HG02763 (cell line): ENCODE data around the gene USP40.

Source experiments
- ATAC-seq: cut with Tn5 transposase; IDR thresholded peaks from one replicate; pipeline ENCODE4 v1.9.1; 2021; ENCODE audit warnings: mild to moderate bottlenecking, moderate library complexity; ENCODE audit not compliant: unreplicated experiment

The USP40 gene

DNA sequence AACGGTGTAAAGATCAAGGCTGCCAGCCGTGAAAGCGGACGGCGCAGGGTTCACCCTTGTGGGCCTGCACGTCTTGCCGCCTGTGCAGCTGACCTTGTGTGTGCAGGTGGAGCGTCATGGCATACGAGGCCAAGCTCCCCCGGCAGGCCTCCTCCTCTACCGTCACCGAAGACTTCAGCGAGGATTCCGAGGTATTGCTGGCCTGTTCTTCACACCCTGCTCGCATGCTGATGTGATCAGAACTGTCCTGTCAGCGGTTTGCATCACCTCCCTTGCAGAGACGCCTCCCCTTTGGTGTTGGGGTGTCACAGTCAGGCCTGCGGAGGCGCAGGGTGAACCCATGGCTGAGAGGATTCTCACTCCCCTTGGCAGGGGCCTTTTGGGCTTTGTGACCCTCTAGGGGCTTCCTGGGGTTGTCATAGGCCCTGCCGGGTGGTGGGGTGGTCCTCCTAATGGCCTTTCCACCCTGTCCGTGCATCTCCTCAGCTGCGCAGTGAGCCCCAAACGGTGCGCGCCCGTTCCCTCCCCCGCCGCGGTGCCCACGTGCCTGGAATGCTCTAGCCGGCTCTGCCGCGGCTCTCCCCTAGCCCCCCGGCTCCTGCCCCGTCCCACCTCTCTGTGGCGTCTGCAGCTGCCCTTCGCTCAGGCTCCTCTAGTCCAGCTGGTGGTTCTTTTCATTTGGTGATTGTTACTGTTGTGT, 119.8 kb downstream of the USP40 start:
- ATAC-seq, result no peak

DNA sequence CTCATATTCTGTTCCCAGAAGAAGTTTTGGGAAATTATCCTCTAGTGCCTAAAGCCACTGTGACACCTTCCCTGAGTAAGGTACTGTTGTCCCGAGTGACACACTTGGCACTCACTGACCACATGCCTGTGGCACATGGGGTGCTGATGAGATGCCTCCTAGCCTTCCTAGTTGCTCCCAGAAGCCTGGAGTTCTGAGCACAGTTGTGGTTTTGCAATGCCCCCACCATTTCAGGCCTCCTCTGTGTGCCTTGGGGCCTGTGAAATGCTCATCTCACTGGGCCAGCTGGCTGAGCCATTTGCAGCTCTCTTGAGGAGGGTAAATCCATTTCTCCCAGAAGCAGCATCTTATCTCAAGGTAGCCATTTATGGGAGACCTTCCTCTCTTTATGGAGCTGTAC, 120.5 kb downstream of the USP40 start:
- ATAC-seq, result no peak

DNA sequence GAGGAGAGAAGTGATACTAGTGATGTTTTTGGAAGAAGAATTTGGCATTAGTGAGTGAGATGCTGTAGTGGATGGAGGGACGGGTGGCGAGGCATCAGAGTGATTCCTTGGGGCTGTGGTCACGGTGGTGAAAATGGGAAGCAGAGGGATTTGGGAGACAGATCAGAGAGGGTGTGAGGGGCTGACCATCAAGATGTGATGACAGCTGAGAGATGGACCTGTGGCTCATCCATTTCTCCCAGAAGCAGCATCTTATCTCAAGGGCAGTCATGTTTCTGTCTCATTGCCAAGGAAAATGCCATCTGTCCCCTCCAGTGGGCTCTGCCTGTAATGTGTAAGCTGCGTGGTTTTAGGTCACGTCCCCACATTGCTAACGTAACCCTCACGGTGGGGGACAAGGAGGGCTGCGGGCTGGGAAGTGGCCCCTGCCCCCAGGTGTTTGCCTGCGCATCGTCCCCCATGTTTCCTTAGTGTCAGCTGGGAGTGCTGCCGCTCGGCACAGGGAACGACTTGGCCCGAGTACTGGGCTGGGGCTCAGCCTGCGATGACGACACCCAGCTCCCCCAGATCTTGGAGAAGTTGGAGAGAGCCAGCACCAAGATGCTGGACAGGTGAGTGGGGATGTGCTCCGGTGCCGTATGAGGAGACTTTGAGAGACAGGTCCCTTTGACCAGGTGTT, 121.3 kb downstream of the USP40 start:
- no peak for ATAC-seq

DNA sequence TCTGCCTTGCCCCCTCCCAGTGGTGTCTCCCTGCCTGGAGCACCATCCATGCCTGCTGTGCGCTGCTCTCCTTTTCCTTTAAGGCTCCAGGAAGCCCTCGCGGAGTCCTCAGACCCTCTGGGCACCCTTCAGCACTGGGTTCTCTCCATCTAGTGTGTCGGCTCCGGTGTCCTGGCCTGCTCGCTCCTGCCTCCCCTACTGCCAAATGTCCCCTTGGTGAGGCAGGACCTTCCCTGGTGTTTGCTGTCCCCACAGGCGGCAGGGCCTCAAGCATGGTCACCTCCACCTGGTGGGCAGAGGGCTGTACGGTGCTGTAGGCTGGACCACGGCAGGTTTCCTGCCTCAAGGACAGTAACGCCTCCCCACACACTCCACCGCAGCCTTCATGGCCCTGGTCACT, 122.1 kb downstream of the USP40 start:
- ATAC-seq, result no peak

DNA sequence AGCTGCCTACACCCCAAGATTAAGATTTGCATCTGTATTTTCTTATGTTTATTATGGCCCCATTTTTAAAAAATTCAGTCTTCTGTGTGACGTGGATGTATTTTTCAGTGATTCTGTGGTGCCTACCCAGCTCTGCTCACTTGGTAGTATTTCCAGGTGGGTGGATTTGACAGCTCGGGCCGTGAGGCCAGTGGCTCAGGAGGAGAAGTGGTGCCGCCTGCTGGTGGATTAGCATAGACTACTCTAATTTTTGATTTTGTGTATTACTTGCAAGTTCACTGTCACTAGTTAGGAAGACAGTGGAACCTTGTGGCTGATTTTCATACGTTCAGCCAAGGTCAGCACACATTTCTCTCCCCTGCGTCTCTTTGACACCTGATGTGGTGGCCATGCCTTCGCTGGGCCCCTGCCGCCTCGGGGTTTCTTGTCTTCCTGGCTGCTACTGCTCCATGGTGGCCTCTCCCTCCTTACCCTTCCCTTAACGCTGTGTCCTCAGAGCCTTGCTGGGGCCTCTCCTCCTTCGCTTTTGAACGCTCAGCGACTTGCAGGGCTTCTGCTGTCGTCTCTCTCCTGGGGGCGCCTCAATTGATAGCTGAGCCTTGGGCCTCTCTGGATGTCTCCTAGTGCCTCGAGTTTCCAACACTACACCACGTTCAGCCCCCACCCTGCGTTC, 122.9 kb downstream of the USP40 start:
- ATAC-seq, result no peak

DNA sequence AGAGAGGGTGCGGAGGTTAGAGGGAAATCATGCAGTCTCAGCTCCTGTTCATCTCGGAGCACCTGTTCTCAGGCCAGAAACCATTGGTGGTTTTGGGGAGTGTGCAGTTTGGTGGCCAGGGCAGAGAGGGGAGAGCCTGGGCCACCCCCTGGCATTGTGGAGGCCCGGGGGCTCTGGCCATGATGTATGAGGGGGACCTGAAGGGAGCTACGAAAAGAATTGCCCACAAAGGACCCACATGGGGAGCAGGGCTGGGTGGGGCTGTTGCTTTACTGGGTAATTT, 124.6 kb downstream of the USP40 start:
- ATAC-seq, result no peak

DNA sequence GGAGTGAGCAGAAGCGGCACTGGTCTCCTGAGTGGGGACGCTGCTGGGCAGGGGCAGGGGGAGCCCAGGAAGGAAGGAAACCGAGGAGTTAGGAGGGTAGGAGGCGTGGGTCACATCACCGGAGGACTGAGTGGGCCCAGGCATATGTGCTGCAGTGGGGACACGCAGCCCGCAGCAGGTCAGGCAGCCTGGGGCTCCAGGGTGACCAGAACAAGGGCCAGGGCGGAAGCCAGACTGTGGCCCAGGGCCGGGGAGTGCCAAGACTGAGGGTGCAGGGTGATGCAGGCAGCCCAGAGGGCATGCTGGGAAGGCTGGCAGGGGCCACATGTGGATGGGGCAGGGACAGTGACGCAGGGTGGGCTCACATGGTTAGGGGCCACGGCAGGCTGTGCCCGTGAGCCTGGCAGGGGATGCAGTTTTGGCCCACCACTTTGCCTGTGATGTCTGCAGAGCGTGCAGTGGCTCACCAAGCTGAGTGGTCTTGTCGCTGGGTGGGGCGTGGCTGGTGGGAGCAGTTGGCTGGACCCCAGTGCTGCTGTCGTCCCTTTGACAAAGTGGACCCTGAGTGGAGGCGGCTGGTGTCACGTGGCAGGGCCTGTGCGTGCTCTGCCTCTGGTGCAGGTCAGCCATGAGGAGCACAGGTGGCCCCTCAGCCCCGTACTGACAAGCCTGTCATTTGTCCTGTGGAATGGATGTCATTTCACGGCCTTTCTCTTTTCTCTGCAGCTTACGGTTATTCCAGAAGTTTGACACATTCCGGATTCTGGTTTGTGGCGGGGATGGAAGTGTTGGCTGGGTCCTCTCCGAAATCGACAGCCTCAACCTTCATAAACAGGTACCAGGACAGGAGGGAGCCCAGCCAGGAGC, 125.2 kb downstream of the USP40 start:
- ATAC-seq, result no peak

DNA sequence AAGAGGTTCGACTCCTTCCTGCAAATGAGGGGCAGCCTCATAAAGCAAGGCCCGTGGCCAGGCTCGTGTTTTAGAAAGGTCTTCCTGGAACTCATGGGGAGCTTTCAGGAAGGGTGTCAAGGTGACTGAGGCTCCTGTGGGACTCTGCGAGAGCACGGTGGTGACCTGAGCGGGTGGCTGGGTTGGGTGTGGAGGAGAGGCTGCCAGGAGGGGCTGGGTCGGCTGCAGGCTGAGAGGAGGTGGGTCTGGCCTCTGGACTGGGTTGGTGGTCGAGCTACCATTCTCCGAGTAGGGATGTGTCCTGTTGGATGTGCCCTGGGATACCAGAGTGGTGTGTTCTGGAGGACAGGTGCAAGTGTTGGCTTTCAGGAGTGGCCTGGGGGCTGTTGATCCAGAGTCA, 125.9 kb downstream of the USP40 start:
- no peak for ATAC-seq

DNA sequence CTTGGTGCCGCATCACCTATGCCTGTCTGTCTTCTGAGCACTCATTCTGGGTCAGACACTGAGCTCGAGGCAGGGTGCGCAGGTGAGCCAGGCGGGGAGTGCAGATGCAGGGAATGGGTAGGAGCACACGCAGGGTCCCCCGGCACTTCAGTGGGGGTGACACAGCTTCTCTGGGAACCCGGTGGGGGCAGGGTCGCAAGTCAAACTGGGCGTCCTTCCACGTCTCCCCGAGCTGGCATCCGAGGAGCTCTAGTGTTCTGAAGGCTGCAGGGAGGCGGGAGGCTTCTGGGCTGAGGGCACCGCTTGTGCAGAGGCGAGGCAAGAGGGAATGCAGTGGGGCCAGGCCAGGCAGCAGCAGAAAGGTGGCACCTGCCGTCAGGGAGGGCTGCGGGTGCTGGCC, 126.3 kb downstream of the USP40 start:
- no peak for ATAC-seq

DNA sequence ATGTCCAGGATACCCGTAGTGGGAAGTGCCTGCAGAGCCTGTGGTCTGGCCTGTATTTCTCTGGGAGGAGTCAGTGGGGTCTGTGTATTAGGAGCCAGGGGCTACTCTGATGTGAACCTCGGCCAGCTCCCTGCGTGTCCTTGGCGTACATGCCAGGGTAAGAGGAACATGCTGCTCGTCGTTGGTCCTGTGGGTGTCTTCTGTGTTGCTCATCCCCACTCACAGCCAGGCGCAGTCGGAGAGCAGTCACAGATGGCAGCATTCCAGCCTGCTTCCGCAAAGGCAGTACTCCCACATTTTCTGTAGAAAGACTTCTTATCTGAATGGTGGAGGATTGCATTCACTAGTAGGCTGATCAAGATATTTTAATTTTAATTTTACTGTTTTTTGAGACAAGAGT, 127.4 kb downstream of the USP40 start:
- no peak for ATAC-seq

DNA sequence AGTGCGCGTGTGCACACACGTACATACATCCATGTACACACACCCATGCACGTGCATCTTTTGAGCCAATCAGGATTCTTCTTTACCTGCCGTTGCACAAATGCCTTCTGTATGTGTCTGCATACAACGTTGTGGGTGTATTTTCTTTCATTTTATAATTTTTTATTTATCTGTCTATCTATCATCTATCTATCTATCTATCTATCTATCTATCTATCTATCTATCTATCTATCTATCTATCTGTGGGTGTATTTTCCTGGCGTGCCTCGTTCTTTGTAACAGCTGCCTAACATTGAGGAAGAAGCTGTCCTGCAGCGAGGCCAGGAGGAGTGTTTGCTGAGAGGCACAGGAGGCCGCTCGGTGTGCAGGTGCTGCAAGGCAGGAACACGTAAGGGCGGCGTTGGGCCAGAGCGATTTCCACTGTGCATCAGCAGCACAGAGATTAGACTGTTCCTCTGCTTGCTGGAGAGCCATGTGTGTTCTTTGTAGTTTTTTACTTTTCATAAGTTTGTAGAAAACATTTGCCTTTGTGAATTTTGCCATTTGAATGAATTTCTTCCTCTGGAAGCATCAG, 127.9 kb downstream of the USP40 start:
- ATAC-seq, result no peak

DNA sequence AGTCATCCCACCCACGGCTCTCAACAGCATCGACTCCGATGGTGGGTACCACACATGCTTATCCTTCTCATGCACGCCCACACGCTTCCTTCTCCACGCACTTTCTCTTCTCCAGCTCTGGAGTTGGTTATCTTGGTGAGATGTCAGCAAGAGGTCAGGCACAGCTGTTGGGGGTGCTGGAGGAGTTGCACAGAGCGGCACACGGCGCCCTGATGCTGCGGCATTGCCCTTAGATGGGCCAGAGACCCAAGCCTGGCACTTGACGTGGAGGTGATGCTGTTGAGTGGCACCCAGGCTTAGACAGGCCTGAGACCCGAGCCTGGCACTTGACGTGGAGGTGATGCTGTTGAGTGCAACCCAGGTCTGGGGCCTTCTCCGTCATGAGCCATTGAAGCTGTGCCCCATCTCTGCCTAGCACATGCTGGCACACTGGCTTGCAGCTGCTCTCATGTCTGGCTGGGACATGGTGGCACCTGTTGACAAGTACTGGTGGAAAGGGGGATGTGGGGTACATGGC, 129.1 kb downstream of the USP40 start:
- ATAC-seq, result no peak

DNA sequence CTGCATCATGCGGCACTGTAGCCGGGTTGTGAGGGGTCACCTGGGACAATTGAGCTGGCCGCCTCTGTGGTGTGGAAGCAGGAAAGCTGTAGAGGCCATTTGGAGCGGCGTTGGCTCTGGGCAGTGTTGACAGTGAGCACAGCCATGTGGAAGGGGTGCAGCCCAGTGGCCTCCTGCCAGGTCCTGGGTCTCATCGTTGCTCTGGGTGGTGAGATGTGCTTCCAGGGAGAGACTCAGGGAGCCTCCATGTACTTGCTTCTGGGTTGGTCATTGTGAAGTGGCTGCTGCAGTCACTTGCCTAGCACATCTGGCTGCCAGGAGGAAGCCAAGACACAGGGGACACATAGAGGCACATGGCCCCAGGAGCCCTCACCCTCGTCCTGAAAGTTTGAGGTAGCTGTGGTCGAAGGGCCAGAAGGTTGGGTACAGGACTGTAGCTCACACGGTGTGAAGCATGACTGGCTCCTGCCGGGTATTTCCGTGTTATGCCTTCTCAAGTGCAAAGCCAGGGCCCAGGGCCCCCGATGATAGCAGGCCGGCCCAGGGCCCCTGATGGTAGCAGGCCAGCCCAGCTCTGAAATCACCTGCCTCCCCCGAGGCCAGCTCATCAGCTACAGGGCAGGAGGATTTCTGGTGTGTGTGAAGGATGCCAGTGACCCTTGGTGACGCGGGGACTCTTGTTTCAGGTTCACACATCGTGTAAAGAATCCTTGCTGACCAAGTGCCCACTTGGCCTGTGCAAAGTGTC, 129.7 kb downstream of the USP40 start:
- ATAC-seq, result no peak

DNA sequence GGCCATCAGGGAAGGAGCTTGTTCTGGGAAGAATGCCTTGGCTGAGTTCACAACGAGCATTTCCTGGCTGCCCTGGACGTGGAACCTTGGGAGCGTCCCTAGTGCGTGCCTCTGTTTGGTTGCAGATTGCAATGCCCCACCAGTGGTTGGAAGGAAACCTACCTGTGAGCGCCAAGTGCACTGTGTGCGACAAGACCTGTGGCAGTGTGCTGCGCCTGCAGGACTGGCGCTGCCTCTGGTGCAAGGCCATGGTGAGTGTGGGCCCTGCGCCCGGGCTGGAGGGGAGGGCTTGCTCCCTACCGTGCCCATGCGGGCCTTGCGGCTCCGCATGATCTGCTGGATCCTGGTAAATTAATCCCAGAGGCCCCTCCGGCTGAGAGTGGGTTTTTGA, 130.4 kb downstream of the USP40 start:
- ATAC-seq, result no peak

DNA sequence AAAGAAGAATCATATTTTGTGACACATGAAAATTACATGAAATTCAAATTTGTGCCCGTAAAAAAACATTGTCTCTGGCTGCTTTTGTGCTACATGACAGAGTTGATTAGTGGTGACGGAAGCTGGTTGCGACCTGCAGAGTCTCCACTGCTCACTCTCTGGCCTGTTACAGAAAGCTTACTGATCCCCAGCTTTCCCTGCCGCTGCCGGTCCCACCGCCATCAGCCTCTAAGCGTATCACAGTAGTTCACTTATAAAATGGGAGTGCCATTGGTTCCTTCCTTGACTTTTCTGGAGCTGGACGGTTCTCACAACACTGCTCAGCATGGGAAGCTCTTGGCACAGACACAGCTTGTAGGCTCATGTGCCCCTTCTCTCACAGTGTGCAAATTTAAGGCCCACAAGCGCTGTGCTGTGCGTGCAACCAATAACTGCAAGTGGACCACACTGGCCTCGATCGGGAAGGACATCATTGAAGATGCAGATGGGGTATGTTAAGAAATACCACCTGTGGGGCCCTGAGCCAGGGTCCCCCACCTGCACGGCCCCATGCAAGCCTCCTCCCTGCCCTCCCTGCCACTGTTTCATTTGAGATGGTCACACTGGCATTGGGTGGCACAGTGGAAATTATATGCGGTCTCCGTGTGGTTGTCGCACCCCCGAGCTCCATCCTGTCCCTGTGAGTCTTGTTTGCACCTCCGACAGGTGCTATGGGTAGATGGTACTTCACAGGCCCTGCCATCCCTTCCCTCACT, 131.0 kb downstream of the USP40 start:
- ATAC-seq, result no peak

DNA sequence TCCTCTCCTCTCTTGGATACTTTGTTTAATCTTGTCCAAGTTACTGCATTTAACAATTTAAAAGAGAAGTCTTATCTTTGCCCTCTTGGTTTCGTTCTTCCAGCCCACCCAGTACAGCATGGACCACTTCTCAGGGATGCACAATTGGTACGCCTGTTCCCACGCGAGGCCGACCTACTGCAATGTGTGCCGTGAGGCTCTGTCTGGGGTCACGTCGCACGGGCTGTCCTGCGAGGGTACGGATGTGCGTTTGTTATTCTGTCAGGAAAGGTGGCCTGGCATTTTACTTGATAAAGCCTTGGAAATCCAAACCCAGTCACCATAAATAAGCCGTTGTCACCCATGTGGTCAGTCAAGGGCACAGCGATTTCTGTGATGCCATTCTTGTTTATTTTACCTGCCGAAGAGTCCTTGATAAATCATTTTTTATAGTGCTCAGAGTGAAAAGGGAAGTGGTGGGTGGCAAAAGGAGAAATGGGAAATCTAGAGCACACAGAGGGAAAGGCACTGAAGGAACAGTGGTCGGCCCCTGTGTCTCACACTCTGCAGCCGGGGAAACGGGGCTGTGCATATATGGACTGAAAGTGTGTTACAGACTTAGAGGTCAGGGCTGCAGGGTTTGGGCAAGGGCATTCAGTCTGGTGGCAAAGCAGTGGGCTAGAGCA, 131.8 kb downstream of the USP40 start:
- no peak for ATAC-seq

DNA sequence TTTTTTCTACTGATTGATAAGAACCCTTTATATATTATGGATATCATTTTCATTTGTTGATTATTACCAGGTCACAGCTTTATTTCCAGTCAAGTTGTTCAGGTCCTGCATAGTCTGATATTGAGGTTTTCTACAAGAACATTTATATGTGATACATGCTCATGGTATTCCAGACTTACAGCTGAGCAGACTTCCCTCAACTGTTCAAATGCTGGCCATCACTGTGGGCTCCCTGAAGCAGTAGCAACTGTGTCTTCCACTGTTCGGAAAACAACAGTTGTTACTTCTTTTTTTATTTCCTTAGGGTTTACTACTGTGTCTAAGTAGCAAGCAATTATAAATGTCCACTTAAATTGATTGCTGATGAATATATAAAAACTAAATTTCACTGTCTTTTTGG, 132.8 kb downstream of the USP40 start:
- no peak for ATAC-seq

DNA sequence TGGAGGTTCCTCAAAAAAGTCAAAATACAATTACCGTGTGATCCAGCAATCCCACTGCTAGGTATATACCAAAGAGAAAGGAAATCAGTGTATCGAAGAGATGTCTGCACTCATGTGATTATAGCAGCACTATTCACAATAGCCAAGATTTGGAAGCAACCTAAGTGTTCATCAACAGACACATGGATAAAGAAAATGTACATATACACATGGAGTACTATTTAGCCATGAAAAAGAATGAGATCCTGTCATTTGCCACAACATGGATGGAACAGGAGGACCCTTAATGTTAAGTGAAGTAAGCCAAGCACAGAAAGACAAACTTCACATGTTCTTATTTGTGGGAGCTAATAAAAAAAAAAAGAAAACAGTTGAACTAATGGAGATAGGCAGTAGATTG, 133.6 kb downstream of the USP40 start:
- ATAC-seq, result no peak

DNA sequence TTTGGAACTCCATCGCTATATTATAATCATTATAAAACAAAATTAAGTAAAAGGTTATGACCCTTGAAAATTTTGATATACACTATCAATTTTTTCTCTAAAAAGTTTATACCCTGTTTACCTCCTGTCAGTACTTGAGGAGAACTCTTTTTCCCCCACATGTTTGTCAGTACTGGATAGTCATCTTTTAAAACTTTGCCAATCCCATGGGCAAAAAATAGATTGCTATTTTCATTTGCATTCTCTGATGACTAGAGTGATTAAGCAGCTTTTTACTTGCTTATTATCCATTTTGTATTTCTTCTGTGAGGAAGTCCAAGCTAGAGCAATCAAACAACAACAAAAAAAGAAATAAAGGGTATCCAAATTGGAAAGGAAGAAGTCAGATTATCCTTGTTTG, 135.9 kb downstream of the USP40 start:
- no peak for ATAC-seq
